VCaP (cell line): ENCODE measurements around the gene EHBP1.
A peak's percentile ranks its signal among the peaks of the same experiment; 100 is the strongest.
"Not testable (repeated sequence)": the region's sequence is repeated elsewhere in the genome, so short reads cannot be mapped to it uniquely, and the experiment has no call there.

Experiments
- H3K27ac ChIP-seq: fragments of 450-650 bp; 2 replicates; pipeline ENCODE4 v1.5.1; 2017
- TF ChIP-seq, protein P1 (sequence below): fragments of 450-650 bp; conservative IDR thresholded peaks from 2 replicates; pipeline ENCODE4 v1.5.1; 2017; ENCODE audit warnings: mild to moderate bottlenecking, moderate library complexity

Gene EHBP1

DNA sequence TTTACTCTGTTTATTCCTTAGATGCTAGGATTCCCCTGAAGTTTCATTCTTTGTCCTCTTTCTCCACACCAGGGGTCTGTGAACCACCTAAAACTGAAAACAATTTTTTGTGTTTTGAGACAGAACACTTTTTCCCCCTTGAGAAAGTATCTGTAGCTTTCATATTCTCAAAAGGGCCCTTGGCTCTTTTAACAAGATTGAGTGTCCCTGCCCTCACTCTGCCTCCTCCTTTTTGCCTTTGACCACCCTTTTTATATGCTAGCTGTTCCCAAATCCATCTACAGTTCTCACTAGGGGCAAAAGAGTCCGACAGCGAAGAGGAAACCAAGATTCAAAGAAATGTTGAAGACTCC is 883 bp upstream of the EHBP1 start:
- TF ChIP-seq, protein P1, sequence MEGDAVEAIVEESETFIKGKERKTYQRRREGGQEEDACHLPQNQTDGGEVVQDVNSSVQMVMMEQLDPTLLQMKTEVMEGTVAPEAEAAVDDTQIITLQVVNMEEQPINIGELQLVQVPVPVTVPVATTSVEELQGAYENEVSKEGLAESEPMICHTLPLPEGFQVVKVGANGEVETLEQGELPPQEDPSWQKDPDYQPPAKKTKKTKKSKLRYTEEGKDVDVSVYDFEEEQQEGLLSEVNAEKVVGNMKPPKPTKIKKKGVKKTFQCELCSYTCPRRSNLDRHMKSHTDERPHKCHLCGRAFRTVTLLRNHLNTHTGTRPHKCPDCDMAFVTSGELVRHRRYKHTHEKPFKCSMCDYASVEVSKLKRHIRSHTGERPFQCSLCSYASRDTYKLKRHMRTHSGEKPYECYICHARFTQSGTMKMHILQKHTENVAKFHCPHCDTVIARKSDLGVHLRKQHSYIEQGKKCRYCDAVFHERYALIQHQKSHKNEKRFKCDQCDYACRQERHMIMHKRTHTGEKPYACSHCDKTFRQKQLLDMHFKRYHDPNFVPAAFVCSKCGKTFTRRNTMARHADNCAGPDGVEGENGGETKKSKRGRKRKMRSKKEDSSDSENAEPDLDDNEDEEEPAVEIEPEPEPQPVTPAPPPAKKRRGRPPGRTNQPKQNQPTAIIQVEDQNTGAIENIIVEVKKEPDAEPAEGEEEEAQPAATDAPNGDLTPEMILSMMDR = no peak
- peak overlapping the region; percentile 90 for H3K27ac ChIP-seq

GRCh38 chr2:62705859-62706720 is 577 bp downstream of the EHBP1 start:
- H3K27ac ChIP-seq = peak overlapping the region; percentile 90
- TF ChIP-seq, protein P1 = peak; percentile 63

DNA sequence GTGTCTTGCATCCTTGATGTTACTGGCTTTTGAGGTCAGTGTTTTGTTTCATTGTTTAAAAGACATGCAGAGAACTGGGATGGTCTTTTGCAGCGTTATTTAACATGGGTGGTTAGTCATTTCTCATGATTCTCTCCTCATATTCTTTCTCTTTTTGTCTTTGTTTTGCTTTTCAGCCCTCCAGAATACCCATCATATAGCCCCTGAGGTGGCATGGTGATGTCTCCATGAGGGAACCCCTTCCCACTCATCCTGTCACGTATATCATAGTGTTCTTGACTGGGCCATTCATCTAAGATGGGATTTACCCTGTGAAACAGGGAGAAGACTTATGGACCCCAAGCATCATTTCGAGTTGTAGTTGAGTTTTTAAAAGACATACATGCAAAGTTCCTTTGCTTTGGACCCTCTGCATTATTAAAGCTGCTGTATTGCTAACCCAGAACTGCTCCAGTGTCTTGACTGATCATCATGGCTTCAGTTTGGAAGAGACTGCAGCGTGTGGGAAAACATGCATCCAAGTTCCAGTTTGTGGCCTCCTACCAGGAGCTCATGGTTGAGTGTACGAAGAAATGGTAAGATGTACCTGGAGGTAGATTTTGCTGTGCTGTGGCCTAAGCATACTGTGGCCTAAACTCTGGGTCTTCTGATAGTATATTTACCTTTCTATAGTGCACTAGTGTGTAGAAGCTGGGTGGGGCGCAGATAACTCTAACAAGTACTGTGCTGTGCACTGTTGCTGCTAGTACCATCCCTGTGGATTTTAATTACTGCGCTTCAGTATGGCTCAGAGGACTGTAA is 1.4 kb downstream of the EHBP1 start:
- peak overlapping the region; percentile 90 for H3K27ac ChIP-seq
- TF ChIP-seq, protein P1 = no peak

DNA sequence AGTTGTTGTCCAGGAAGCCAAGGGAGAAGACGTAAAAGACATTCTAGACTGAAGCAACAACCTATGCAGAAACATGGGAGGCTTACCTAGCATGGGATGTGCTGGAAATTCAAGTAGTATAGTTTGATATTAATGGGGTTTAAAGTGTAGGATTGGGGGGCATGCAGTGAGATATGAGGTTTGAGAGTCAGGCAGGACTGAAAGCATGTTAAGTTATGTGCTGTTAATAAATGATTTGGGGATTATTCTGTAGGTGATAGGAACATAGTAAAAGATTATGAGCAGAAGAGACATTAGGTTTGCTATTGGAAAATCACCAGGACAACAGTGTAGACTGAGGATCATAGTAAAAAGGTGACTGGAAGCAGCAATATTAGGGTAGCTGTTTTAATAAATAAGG is 3.2 kb downstream of the EHBP1 start:
- TF ChIP-seq, protein P1 = no peak
- H3K27ac ChIP-seq = no peak overlapping the region; the same call in 1 of the 2 replicates

GRCh38 chr2:62711832-62712494 is 6.5 kb downstream of the EHBP1 start:
- TF ChIP-seq, protein P1 = no peak
- no peak overlapping the region for H3K27ac ChIP-seq

DNA sequence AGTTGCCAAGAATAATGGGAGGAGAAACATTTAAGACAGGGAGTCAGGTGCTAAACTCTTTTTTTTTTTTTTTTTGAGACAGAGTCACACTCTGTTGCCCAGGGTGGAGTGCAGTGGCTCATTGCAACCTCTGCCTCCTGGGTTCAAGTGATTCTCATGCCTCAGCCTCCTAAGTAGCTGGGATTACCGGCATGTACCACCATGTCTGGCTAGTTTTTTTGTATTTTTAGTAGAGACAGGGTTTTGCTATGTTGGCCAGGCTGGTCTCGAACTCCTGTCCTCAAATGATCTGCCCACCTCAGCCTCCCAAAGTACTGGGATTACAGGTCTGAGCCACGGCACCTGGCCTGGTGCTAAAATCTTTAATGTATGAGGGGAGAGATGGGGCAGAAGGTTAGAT is 7.7 kb downstream of the EHBP1 start:
- H3K27ac ChIP-seq = not testable (repeated sequence)

DNA sequence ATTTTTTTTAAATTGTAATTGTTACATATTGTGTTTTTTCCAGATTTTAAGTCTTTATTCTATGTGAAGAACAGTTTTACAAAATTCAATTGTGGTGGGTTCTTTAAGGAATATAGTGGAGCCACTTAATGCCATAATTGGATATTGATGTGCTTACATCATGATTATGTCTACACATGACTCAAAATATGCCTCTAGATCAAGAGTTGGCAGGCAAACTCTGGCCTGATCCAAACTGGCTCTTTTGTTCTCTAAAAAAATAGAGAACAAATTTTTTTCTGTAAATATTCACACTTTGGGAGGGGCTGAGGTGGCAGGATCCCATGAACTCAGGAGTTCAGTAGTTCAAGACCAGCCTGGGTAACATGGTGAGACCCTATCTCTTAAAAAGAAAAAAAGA is 8.3 kb downstream of the EHBP1 start:
- TF ChIP-seq, protein P1 = no peak

More for the DNA sequence above, 8.3 kb downstream of the EHBP1 start:
- no peak overlapping the region for H3K27ac ChIP-seq
